ENCODE results near the gene SBF1.
"Not testable (repeated sequence)": the region's sequence is repeated elsewhere in the genome, so short reads cannot be mapped to it uniquely, and the experiment has no call there.

SBF1 gene

DNA sequence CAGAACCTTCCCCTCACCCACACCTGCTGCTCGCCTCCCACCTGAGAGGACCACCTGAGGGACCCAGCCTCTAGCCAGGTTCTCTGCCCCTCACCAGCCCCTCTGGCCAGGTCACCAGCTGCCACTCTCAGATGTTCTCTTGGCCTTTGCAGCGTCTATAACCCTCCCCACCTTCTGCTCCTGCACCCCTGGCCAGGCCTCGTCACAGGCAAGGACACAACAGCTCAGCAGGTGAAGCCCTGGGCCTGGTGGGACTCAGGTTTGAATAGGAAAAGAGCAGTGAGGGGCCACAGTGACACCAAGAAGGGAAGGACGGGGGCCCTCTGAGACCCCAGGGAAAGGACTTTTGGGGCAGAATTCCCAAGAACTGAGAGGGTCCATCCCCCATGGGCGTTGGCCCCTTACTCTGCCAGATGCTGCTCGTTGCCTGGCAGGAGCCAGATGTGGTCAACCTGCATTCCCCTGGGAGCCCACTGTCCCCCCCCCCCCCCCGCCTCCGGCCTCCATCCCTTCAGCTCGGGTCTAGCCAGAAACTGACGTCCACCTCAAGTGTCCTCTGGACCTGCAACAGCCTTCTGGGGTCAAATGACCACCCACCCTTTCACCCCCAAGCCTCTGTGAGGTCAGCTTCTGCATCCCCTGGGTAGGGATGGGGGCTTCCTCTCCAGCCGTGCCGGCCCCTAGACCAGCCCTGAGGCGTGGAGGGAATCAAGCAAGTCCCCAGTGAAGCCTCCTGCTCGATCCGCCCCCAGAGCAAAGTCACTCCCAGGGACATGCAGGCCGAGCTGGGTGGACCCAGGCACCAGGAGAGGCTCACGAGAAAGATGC is 28.7 kb downstream of the SBF1 start:
- no peak for DNase-seq (ENCODE audit: low read depth)

DNA sequence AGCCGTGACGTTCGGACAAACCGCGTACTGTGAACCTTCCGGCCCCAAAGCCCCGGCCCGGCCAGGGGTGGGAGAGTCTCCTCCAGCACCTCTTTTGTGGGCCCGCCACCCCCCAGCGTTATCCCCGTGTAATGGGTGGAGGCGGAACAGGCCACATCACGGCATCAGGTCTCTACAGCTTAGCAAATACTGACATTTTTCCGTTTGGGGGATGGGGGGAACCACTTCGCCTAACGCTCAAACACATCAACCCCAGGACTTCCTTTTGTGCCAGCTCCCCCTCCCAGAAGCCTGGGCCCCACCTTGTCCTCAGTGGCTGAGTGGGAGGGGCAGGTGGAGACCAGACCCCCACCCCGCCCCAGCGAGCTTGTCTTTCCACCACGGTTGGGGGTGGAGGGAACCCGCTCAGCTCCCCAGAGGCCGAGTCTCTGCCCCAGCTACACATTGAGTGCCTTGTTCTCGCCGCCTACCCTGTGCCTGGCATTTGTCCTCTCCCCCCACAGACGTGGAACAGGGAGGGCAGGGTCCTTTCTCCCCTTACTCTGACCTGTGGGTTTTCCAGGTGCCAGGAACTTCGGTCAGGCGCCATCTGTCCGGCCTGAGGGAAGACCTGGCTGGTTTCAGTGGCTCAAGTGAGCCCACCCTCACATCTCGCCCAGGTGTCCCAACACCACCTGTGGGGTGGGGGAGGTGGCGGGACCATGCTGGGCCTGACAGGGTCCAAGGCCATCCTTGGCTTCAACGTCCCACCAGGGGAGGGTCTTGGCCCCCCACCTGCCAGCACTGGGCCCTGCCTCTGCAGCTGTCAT is 29.6 kb downstream of the SBF1 start:
- DNase-seq (ENCODE audit: low read depth) = no peak

DNA sequence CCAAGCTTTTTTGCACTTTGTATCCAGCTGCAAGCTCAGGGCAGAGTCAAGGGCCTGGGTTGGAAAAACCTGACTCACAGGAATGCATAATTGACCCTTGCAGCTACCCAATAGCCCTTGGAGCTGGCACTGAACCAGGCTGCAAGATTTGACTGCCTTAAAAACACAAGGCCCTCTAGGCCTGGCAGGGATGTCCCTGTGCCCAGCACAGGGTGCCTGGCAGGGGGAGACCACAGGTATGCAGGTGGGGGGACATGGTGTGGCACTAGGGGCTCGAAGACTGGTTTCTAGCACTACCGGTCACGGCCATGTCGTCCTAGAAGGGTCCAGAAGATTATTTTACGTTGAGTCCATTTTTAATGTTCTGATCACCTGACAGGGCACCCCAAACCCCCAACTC is 30.2 kb downstream of the SBF1 start:
- no peak for DNase-seq (ENCODE audit: low read depth)

DNA sequence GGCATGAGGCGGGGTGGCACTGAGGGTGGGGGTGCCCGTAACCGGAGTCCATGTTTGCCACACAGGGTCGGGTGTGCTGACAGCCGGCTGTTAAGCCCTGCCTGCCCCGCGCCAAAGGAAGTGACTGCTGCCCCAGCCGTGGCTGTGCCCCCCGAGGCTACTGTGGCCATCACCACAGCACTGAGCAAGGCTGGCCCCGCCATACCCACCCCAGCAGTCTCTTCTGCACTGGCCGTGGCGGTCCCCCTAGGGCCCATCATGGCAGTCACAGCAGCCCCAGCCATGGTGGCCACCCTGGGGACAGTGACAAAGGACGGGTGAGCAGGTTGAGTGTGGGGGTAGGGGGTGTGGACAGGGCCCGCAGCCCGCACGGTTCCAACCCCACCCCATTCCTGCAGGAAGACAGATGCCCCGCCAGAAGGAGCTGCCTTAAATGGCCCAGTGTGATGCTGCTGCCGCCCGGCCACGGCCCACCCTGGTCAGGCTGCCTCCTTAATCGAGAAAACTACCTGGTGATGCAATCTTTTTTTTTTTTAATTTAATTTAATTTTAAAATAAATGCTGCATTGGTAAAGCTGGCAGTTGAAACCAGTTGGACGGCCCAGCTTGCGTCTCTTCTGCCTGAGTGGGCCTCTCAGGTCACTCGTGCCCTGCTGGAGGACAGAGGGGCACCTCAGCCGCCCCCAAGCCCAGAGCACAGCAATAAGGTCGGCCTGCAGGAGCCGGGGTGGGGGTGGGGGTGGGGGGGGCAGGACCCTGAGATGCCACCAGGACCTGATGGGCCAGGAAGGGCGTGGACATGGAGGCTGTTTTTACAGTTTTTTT is 30.8 kb downstream of the SBF1 start:
- DNase-seq (ENCODE audit: low read depth) = no peak

DNA sequence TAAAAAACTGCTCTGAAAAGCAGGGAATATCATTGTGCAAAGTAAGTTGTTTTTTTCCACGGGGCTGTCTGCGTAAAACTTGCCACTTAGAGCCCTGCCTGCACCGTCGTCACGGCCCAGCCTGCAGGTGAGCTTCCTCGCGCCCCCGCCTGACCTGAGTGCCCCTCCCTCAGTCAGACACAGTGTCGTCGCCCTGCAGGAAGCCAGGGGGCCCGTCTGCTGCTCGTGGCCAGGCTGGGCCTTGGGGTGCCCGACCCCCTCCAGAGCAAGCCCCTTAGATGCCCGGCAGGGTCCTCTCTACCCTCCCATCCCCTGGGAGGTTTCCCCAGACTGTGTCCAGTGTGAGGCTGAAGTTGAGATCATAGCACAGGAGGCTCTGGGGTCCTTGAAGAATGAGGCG is 31.6 kb downstream of the SBF1 start:
- no peak for DNase-seq (ENCODE audit: low read depth)

DNA sequence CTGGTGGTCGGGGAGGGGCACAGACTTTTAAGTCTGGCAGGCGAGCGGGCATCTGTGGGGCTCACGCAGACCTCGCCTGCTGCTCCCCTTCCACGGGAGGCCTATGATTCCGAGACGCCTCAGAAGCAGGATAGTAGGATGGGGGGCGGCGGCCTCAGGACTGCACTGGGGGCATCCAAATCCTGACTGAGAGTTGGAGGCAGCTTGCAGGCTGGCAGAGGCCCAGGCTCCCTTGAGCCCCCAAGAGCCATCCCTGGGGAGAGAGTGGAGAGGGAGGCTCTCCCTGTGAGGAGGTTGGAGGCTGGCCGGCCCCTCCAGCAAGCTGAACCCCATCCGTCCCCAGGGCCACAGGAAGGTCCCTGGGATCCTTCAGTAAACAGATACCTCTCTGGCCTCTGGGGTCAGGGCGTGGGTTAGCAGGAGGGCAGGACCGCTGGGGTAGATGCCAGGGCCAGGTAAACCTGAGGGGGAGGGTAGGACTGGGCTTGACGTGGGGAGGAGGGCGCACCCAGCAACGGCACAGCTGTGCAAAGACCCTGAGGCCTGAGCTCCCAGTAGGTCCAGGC is 33.3 kb downstream of the SBF1 start:
- DNase-seq (ENCODE audit: low read depth) = no peak

DNA sequence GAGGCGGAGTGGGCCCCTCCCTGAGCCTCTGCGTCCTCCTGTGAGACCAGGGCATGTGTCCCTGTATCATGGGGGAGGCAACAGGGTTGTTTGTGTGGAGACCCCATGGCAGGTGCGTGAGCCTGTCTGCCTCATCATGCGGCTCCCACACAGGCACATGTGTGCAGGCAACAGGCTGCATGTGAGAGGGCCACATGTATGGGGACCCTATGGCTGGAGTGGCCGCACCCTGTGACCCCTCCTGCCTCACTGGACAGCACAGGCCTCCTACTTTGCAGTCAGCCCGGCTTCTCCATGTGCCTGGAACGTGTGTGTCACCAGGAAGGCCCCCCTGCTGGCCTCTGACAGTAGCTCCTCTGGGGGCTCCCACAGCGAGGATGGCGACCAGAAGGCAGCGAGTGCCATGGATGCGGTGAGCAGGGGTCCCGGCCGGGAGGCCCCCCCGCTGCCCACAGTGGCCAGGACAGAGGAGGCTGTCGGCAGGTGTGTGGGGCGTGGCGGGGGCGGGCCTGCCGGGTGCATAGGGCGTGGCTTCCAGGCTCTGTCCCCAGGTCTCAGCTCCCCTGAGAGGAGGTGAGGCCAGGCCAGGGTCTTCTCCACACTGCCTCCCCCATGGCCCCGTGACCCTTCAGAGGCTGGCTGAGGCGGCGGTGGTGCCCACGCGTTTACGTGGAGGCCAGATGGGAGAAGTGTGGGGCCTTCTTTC is 34.1 kb downstream of the SBF1 start:
- DNase-seq (ENCODE audit: low read depth) = no peak

DNA sequence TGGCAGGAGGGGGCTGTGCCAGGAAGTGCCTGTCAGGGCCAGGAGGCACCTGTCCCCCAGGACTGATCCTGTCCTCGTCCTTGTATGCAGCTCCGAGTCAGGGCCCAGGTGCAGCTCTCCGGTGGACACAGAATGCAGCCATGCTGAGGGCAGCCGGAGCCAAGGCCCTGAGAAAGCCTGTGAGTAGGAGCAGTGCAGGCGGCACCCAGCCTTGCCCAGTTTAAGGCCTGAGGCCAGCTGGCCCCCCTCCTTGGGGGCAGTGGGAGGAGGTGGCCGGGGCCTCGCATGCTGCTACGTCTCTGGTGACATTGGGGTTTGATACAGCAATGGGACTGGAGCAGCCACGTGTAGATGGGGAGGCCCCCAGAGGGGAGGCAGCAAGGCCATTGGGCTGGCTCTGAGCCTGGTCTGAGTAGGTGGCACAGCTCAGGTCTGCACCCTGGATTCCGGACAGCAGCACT is 34.9 kb downstream of the SBF1 start:
- DNase-seq (ENCODE audit: low read depth) = no peak

DNA sequence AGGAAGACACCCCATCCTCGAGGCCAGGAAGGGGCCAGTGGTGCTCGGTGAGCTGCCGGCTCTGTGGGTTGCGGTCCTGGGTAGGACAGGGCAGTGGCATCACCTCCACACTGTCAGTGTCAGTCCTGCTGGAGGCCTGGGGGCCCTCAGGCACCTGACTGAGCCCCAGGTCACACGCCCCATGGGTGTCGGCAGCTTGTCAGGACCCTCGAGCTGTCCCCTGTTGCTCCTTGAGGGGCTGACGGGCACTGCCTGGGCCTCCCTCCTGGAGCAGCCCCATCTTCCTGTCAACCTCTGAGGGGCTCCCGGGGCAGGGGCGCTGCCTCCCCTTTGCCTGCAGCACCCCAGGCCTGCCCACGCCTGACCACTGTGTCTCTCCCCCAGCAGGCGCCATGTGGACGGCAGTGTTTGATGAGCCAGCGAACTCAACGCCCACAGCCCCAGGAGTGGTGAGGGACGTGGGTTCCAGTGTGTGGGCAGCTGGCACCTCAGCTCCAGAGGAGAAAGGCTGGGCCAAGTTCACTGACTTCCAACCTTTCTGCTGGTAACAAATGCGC is 35.4 kb downstream of the SBF1 start:
- no peak for DNase-seq (ENCODE audit: low read depth)

DNA sequence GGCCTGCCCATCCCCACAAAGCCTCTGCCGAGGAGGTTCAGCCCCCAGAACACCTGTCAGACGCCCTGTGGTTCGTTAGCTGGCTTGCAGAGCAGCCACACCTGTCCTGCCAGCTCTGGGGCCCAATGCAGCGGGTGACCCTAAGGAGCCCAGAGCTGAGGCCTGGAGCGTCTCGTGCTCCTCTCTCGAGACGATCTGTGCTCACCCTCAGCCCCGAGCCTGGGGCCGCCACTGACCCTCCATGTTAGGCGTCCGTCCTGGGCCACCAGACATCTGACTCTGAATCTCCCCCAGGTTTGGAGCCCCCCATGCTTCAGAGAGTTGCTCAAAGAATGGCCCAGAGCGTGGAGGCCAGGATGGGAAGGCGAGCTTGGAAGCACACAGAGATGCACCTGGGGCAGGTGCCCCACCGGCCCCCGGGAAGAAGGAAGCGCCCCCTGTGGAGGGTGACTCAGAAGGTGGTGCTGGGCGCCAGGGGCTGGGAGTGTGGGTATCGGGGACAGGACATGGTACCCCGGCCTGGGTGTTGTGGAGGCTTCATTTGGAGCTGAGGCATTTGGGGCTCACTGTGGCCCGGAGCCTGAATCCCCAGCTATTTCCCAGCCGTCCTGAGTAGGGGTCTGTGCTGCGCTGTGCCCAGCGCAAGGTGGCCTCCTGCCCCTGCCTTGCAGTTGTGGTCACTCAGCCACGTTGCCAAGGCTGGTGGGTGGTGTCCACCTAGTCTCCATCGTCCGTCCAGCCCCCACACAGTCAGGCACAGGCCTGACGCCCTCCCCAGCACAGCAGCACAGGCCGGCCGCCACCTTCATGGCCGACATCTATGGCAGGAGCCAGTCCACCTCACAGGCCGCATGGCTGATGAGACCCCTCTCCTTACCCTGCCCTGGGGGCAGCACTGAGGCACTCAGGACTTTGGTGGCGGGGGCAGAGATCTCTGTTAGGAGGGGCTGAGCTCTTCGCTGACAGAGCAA is 36.2 kb downstream of the SBF1 start:
- DNase-seq (ENCODE audit: low read depth) = no peak

DNA sequence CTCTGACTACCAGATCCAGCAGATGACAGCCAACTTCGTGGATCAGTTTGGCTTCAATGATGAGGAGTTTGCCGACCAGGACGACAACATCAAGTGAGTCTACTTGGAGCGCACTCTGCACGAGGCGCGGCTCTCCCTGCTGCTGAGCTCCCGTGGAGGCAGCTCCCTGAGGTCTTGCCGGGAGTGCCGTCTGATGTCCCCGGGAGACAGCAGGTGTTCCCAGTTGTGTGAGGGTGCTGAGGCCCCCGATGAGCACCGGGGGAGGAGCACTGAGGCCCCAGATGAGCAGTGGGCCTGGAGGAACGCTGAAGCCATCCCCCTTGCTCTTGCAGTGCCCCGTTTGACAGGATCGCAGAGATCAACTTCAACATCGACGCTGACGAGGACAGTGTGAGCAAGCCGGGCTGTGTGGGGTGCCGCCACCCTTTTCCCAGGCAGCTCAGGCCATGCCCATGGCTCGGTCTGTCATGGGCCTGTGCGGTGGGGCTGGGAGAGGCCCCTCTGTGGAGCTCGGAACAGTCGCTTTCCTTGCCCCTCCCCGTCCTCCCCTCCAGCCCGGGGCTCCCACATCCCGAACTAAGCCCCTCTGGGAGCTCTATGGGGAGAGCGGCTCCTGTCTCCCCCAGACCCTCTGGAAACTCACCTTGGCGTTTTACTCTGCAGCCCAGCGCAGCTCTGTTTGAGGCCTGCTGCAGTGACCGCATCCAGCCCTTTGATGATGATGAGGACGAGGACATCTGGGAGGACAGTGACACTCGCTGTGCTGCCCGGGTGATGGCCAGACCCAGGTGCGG is 37.1 kb downstream of the SBF1 start:
- DNase-seq (ENCODE audit: low read depth) = no peak

DNA sequence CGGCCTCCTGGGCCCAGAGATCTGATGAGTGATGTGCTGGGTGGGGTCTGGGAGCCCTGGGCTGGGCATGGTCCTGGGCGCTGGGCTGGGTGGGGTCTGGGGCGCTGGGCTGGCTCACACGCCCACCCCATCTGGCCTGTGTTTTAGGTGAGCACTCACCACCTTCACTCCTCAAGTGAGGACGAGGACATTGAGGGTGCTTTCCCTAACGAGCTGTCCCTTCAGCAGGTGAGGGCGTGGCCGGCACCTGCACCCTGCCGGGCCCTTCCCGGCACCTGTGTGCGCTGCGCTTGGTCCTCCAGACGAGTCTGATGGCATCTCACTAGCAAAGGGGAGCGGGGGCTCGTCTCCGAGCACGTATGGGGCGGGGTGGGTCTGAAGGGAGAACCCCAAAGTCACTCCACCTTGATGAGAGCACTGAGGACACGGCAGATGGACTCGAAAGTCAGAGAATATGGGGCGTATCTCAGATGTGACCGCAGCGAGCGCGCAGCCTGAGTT is 37.9 kb downstream of the SBF1 start:
- DNase-seq (ENCODE audit: low read depth) = no peak

DNA sequence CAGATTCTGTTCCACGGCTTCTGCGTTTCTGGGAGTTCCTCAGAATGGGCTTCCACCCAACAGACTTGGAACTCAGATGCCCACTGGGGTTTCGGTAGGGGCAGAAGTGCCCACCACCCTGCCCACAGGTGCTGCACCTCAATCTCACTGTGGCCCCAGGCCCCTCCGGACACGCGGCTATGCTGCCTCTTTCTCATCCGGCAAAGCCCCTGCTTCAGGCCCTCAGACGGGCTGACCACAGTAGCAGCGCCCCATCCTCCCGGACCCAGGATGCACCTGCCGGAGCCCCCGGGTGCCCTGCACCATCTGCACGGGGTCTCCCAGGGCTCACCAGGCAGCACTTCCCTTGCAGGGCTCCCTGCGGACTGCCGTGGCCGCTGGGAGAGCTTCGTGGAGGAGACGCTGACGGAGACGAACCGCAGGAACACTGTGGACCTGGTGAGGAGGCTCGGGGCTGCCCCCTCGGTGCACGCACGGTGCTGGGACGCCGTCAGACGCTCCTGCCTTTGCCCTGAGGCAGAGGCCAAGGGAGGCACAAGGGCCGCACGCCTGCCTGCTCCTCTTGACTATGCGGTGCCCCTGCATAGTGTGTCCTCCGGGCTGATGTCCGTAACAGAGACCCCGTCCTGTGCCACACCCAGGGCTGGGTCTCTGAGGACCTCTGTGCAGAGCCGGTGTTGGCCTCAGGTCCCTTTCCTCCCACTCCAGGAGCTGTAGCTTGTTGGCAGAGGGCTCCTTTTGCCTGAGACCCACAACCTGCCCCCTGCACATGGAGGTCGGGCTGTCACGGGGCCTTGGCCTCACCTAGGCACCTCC is 38.6 kb downstream of the SBF1 start:
- no peak for DNase-seq (ENCODE audit: low read depth)

DNA sequence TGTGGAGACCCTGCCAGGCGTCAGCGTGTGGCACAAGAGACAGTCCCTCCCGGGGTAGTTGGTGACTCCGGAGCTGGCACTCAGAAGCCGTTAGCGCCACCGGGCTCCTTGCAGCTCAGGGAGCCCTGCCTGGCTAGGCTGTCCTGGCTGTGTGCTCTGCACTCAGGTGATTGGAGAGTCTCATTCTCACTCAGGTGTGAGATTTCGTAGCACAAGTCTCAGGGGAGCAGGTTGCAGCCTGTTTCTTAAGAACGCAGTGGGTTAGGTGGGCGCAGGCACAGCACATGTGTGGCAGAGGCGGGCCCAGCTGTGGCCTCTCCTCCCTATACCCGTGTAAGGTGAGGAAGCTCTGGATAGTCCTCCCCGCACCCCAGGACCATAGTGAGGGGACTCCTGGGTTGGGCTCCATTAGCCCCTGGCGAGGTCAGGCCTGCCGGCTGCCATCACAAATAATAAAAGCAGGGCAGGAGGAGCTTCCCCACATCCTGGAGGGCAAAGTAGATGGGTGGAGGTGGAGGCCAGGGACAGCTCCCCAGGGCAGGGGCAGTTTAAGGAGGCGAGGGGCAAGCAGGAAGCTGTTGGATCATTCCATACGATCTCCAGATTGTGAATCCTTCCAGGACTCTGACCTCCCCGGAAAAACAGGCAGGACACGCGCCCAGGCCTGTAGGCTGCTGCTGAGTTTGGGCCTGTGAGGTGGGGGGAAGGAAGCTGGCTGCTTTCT is 39.4 kb downstream of the SBF1 start:
- DNase-seq (ENCODE audit: low read depth) = no peak

DNA sequence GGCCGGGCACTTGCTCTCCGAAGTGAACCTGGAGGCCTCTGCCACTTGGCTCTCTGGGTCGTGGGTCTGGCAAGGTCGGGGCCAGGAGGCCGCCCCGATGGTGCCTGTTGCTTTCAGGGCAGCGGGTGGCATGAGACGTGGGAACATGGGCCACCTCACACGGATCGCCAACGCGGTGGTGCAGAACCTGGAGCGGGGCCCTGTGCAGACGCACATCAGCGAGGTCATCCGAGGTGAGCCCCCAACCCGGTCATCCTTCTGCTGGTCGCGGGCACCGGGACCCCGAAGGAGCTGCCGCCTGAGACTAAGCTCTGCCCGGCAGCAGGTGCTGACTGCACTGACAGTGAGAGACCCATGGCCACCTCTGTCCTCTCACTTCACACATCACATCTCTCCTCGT is 40.0 kb downstream of the SBF1 start:
- no peak for DNase-seq (ENCODE audit: low read depth)

DNA sequence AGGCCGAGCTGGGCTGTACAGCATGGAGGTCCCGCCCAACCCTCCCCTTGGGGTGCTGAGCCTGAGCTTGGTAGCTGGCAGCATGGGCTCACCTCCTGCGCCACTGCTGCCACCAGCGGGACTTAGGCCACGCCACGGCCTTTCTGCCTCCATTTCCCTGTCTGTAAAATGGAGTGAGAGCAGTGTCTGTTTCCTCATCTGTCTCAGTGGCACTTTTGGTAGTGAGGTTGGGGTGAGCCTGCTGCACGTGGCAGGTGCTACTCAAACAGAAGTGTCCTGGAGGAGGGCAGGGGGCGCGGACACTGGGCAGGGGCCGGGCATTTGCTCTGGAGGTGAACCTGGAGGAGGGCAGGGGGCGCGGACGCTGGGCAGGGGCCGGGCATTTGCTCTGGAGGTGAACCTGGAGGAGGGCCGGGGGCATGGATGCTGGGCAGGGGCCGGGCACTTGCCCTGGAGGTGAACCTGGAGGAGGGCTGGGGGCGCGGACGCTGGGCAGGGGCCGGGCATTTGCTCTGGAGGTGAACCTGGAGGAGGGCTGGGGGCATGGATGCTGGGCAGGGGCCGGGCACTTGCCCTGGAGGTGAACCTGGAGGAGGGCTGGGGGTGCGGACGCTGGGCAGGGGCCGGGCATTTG is 41.8 kb downstream of the SBF1 start:
- not testable (repeated sequence) for DNase-seq (ENCODE audit: low read depth)
